HepG2 (cell line): ENCODE results near the gene CTRL. TPM values are rescaled to one million over a fixed set of nuclear protein-coding genes. Genes with fewer than 3 reads are reported as not detected.

Source experiments
- AFF4 ChIP-seq: sonication (generic); formaldehyde crosslinking; IDR thresholded peaks from 2 replicates; pipeline ENCODE4 v1.4.0; 2020; ENCODE audit warnings: missing genetic modification reagents
- HNF1B ChIP-seq: sonication (generic); formaldehyde crosslinking; IDR thresholded peaks from 2 replicates; pipeline ENCODE4 v1.5.1; 2020; ENCODE audit warnings: mild to moderate bottlenecking, moderate library complexity, missing genetic modification reagents
- MED1 ChIP-seq: sonication (generic); formaldehyde crosslinking; IDR thresholded peaks from 2 replicates; pipeline ENCODE4 v1.4.0; 2020; ENCODE audit warnings: missing genetic modification reagents
- MYC ChIP-seq: sonication (generic); formaldehyde crosslinking; IDR thresholded peaks from 2 replicates; pipeline ENCODE4 v1.9.0; 2021; ENCODE audit warnings: missing genetic modification reagents, borderline replicate concordance
- NR2F1 ChIP-seq, 2 experiments: fragments of 450-650 bp in 1 of 2; formaldehyde crosslinking in 1 of 2; IDR thresholded peaks; 2 replicates each; pipeline versions ENCODE4 v1.5.0 to v1.6.1; 2016 to 2020; ENCODE audit warnings: mild to moderate bottlenecking in 1 of 2, missing compliant biosample characterization in 1 of 2, missing genetic modification reagents in 1 of 2, moderate library complexity in 1 of 2
- SALL1 ChIP-seq: sonication (generic); formaldehyde crosslinking; IDR thresholded peaks from 2 replicates; pipeline ENCODE4 v1.8.0; 2022; ENCODE audit warnings: mild to moderate bottlenecking, missing genetic modification reagents
- TEAD3 ChIP-seq: optimal IDR thresholded peaks from 2 replicates; pipeline ENCODE3; 2016; ENCODE audit warnings: borderline replicate concordance
- THAP9 ChIP-seq: sonication (generic); formaldehyde crosslinking; IDR thresholded peaks from 2 replicates; pipeline ENCODE4; 2020; ENCODE audit warnings: missing genetic modification reagents, mild to moderate bottlenecking, borderline replicate concordance
- ZNF574 ChIP-seq: sonication (generic); formaldehyde crosslinking; IDR thresholded peaks from 2 replicates; pipeline ENCODE4 v1.4.0; 2020; ENCODE audit warnings: missing genetic modification reagents
- ZNF687 ChIP-seq: sonication (generic); formaldehyde crosslinking; IDR thresholded peaks from 2 replicates; pipeline ENCODE4 v1.5.1; 2020; ENCODE audit warnings: mild to moderate bottlenecking, missing genetic modification reagents, moderate library complexity
- polyA plus RNA-seq, 8 experiments: library from polyadenylated mRNA; depleted of rRNA in 3 of 8; stranded (reverse) in 7 of 8; unstranded in 1 of 8; fragments of >200 nt; fragmentation: Illumina TruSeq in 4 of 8; extraction: Trizol in 4 of 8; gene quantifications; 2 replicates each; pipeline versions ENCODE4 v1.2.1 to v1.2.3, GENCODE V29; 2011 to 2016; ENCODE audit warnings: low read depth in 4 of 8, missing spikeins in 1 of 8, mixed read lengths in 1 of 8; ENCODE audit not compliant: insufficient read depth in 1 of 8
- total RNA-seq, 5 experiments: library from RNA; depleted of rRNA; stranded (reverse); fragments of >200 nt; fragmentation: Illumina TruSeq; extraction: Trizol; gene quantifications; 2 replicates each; pipeline ENCODE4 v1.2.3, GENCODE V29; 2016; ENCODE audit warnings: low read depth in 1 of 5

Gene CTRL
- total and polyA plus RNA-seq, 2 of the 13 experiments (the other 11 are each of a cell fraction or from before 2014, with no cell fraction given), result 1.9 to 2.7 TPM

GRCh38 chr16:67967183-67967957 is 35.7 kb upstream of the CTRL start (continued):
- TF ChIP-seq THAP9 (CRISPR knock-in tag) (0 out of 2 replicates have a peak, but pooled peaks have one; percentile 28), MYC (CRISPR knock-in tag) (0 out of 2 replicates have a peak, but pooled peaks have one; percentile 38), ZNF574 (CRISPR knock-in tag) (0 out of 2 replicates have a peak, but pooled peaks have one; percentile 23), NR2F1 (CRISPR knock-in tag; IDR thresholded peaks at IDR 0.05) (0 out of 4 replicates have a peak, but pooled peaks of 1 of the 2 experiments have one; percentile 15), HNF1B (CRISPR knock-in tag) (peak; percentile 64; the same call in 1 of the 2 replicates), MED1 (peak; percentile 2; the same call in 1 of the 2 replicates), ZNF687 (CRISPR knock-in tag) (no peak), TEAD3 (CRISPR knock-in tag) (peak; percentile 8), AFF4 (CRISPR knock-in tag) (peak; percentile 57; the same call in 1 of the 2 replicates), SALL1 (no peak)
